Peyer's patch (tissue), 4 donors: ENCODE measurements around the gene SIRPA. TPM values are rescaled to one million over a fixed set of nuclear protein-coding genes. Genes with fewer than 3 reads are reported as not detected.
"Not testable (repeated sequence)": the region's sequence is repeated elsewhere in the genome, so short reads cannot be mapped to it uniquely, and the experiment has no call there.

ENCODE experiments used
- DNase-seq, 3 donors: peaks; one replicate each; pipeline ENCODE4 v3.0.0-alpha.2; 2017 to 2019
- H3K27ac ChIP-seq, 4 donors: fragments of 200-600 bp; sonication (generic); one replicate each; pipeline ENCODE4 v1.5.1; 2016 to 2019
- H3K27me3 ChIP-seq, 2 donors: fragments of 200-600 bp; sonication (generic); one replicate each; pipeline ENCODE4 v1.5.1; 2019
- H3K36me3 ChIP-seq, 3 donors: fragments of 200-600 bp; sonication (generic); one replicate each; pipeline ENCODE4 v1.5.1; 2016 to 2019
- H3K4me1 ChIP-seq, 4 donors: fragments of 200-600 bp; sonication (generic); one replicate each; pipeline ENCODE4 v1.5.1; 2016 to 2019
- H3K4me3 ChIP-seq, 4 donors: fragments of 200-600 bp; sonication (generic); 1 replicate in 3 of 4; 2 replicates in 1 of 4; pipeline ENCODE4 v1.5.1; 2016 to 2019; ENCODE audit warnings: mild to moderate bottlenecking in 1 of 4
- H3K9me3 ChIP-seq, 4 donors: fragments of 200-600 bp; sonication (generic); one replicate each; pipeline ENCODE4 v1.5.1; 2016 to 2019; ENCODE audit warnings: mild to moderate bottlenecking in 1 of 4
- POLR2A ChIP-seq, 2 donors: fragments of 450-650 bp; IDR thresholded peaks; one replicate each; pipeline ENCODE4 v1.5.1; 2017; ENCODE audit warnings: antibody characterized with exemption in 2 of 2, mild to moderate bottlenecking in 2 of 2, moderate library complexity in 2 of 2
- total RNA-seq, 4 donors: library from RNA; depleted of rRNA; stranded (reverse); fragments of >200 nt; gene quantifications; one replicate each; pipeline ENCODE4 v1.1.0, GENCODE V29; 2016
- TF ChIP-seq, protein P1 (sequence below), 6 experiments: fragments of 450-650 bp in 4 of 6; fragments of 200-600 bp in 2 of 6; sonication (generic) in 1 of 6; IDR thresholded peaks; one replicate each; pipeline ENCODE4 v1.5.1; 2017 to 2019; ENCODE audit warnings: antibody characterized with exemption in 6 of 6, mild to moderate bottlenecking in 3 of 6, moderate library complexity in 1 of 6

SIRPA gene
- total RNA-seq, 4 donors from 2014 or later, result 18.2 to 38.2 (median 26.3) TPM

DNA sequence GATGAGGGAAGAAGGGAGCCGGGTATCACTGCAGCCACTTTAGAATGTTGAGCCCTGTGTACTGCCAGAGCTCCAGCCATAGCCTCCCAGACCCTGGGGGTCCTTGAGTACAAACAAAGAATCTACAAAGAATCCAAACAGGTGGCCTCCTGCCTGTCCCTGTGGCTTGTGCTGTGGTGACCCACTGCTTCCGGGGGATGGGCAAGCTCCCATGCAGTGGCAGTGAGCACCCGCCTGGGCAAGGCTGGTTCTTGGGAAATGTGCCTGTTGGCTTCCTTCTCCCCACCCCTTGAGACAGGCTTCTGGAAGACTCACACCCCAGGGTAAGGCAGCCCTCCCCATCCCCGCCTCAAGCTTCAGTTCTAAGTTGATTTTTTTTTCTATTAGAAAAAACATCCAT lies 13.9 kb downstream of the SIRPA start:
- Histone ChIP-seq H3K4me1 (no peaks in the 10 kb centered on the region), H3K36me3 (no peaks in the 10 kb centered on the region), H3K9me3 (no peaks in the 10 kb centered on the region), H3K4me3 (no peak overlapping the region), H3K27ac (no peak overlapping the region), H3K27me3 (no peaks in the 10 kb centered on the region)
- DNase-seq, result no peak
- TF ChIP-seq, protein P1, sequence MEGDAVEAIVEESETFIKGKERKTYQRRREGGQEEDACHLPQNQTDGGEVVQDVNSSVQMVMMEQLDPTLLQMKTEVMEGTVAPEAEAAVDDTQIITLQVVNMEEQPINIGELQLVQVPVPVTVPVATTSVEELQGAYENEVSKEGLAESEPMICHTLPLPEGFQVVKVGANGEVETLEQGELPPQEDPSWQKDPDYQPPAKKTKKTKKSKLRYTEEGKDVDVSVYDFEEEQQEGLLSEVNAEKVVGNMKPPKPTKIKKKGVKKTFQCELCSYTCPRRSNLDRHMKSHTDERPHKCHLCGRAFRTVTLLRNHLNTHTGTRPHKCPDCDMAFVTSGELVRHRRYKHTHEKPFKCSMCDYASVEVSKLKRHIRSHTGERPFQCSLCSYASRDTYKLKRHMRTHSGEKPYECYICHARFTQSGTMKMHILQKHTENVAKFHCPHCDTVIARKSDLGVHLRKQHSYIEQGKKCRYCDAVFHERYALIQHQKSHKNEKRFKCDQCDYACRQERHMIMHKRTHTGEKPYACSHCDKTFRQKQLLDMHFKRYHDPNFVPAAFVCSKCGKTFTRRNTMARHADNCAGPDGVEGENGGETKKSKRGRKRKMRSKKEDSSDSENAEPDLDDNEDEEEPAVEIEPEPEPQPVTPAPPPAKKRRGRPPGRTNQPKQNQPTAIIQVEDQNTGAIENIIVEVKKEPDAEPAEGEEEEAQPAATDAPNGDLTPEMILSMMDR (IDR thresholded peaks at IDR 0.05), result no peak
- no peak for TF ChIP-seq POLR2A (IDR thresholded peaks at IDR 0.05)

GRCh38 chr20:1911536-1911935 lies 16.3 kb downstream of the SIRPA start:
- H3K27me3 ChIP-seq, result no peaks in the 10 kb centered on the region
- H3K4me3 ChIP-seq, result no peak overlapping the region
- TF ChIP-seq, protein P1 (IDR thresholded peaks at IDR 0.05), result no peak
- no peak for TF ChIP-seq POLR2A (IDR thresholded peaks at IDR 0.05)
- no peaks in the 10 kb centered on the region for H3K4me1 ChIP-seq
- no peak for DNase-seq
- H3K36me3 ChIP-seq, result peaks cover 0 to 10% (median 0%) of the 10 kb centered on the region in 3 donors
- no peaks in the 10 kb centered on the region for H3K9me3 ChIP-seq
- no peak overlapping the region for H3K27ac ChIP-seq

DNA sequence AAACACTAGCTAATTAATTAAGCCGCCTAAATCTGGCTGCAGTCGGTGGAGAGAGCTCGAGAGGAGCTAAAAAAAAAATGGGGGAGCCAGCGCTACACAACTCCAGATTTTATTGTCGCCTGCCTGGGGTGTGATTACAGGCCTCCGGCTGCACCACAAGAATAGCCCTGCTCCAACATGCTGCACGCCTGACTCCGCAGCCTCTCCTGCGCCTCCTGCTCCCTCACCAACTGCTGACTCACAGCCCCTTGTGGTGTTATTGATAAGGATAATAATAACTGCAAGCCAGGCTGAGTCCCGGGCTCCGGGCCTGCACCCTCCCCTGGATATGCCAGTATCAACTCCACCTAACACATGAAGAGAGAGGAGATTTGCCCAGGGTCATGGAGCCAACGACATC lies 16.8 kb downstream of the SIRPA start:
- no peaks in the 10 kb centered on the region for H3K27me3 ChIP-seq
- H3K36me3 ChIP-seq, result peaks cover 0 to 10% (median 0%) of the 10 kb centered on the region in 3 donors
- TF ChIP-seq, protein P1 (IDR thresholded peaks at IDR 0.05), result no peak
- TF ChIP-seq POLR2A (IDR thresholded peaks at IDR 0.05), result no peak
- H3K4me3 ChIP-seq, result no peak overlapping the region
- no peak overlapping the region for H3K27ac ChIP-seq
- DNase-seq, result no peak
- H3K9me3 ChIP-seq, result no peaks in the 10 kb centered on the region
- H3K4me1 ChIP-seq, result no peaks in the 10 kb centered on the region

GRCh38 chr20:1912646-1913045 lies 17.4 kb downstream of the SIRPA start:
- Histone ChIP-seq H3K36me3 (peaks cover 0 to 12% (median 0%) of the 10 kb centered on the region in 3 donors), H3K4me1 (no peaks in the 10 kb centered on the region), H3K27ac (no peak overlapping the region), H3K4me3 (no peak overlapping the region), H3K27me3 (no peaks in the 10 kb centered on the region), H3K9me3 (no peaks in the 10 kb centered on the region)
- TF ChIP-seq, protein P1 (IDR thresholded peaks at IDR 0.05), result no peak
- no peak for TF ChIP-seq POLR2A (IDR thresholded peaks at IDR 0.05)
- no peak for DNase-seq

DNA sequence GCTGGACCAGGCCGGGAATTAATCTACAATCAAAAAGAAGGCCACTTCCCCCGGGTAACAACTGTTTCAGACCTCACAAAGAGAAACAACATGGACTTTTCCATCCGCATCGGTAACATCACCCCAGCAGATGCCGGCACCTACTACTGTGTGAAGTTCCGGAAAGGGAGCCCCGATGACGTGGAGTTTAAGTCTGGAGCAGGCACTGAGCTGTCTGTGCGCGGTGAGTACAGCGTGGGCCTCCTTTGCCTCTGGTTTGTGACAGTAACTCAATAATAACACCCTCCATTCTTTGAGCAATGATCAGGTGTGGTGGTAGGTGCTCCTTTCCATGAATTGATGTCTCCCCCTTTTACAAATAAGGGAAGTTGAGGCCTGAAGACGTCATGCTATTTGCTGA lies 20.0 kb downstream of the SIRPA start:
- H3K9me3 ChIP-seq, H3K4me3 ChIP-seq, H3K27me3 ChIP-seq, H3K4me1 ChIP-seq, H3K27ac ChIP-seq, DNase-seq: not testable (repeated sequence)
- peaks cover 0 to 20% (median 0%) of the 10 kb centered on the region in 3 donors for H3K36me3 ChIP-seq

DNA sequence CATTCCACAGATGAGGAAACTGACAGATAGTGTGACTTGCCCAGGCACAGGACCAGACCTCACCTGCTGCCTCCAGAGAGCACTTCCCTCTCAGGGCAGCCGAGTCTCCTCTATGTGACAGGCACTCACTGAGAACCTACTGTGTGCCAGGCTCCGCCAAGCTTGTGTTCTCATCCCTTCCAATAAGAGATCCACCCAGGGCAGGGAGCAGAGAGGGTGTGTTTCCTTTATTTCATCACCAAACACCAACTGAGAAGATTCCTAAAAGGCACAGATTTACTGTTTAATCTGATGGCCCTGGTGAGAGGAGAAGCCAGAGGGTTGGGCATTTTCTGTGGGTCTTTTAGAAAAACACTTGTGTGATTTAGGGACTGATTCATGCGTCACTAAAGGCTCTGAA lies 20.5 kb downstream of the SIRPA start:
- no peaks in the 10 kb centered on the region for H3K9me3 ChIP-seq
- peaks cover 0 to 20% (median 0%) of the 10 kb centered on the region in 3 donors for H3K36me3 ChIP-seq
- H3K27ac ChIP-seq, result no peak overlapping the region
- no peak overlapping the region for H3K4me3 ChIP-seq
- H3K4me1 ChIP-seq, result peaks cover 0 to 10% (median 0%) of the 10 kb centered on the region in 4 donors
- TF ChIP-seq, protein P1 (IDR thresholded peaks at IDR 0.05), result no peak
- TF ChIP-seq POLR2A (IDR thresholded peaks at IDR 0.05), result no peak
- no peaks in the 10 kb centered on the region for H3K27me3 ChIP-seq
- no peak for DNase-seq
